DLD1 (cell line): ENCODE results near the gene AP5S1.

Experiments used
- in situ Hi-C: cut with HindIII; loops from 2 replicates; pipeline ENCODE4 v1.10.0; 2017; ENCODE audit warnings: low sequenced_read_pairs

AP5S1 gene

GRCh38 chr20:3873507-3873906, 53.2 kb downstream of the AP5S1 start:
- in situ Hi-C loops = no loop called here

GRCh38 chr20:3874194-3874844, 54.0 kb downstream of the AP5S1 start:
- in situ Hi-C loops = no loop called here

- in situ Hi-C loops = no loop called here
Observed at GRCh38 chr20:3875378-3875974, 55.1 kb downstream of the AP5S1 start.

- in situ Hi-C loops = no loop called here
Observed at GRCh38 chr20:3876000-3876399, 55.7 kb downstream of the AP5S1 start.

- in situ Hi-C loops = no loop called here
Observed at GRCh38 chr20:3876676-3877075, 56.3 kb downstream of the AP5S1 start.
